ENCODE measurements around the gene CTTN. TPM values are rescaled to one million over a fixed set of nuclear protein-coding genes. Genes with fewer than 3 reads are reported as not detected.
A peak's percentile ranks its signal among the peaks of the same experiment; 100 is the strongest.
"Not testable (repeated sequence)": the region's sequence is repeated elsewhere in the genome, so short reads cannot be mapped to it uniquely, and the experiment has no call there.

CTTN gene
- total and polyA plus RNA-seq, 3 donors from 2014 or later = 136 to 377 (median 354) TPM

GRCh38 chr11:70405679-70406395, 7.5 kb downstream of the CTTN start:
- Histone ChIP-seq H3K9me3 (no peaks in the 10 kb centered on the region), H3K27ac (peak overlapping the region in 1 of 2 donors; percentile 19), H3K36me3 (ENCODE audit: low read depth, missing control alignments) (no peaks in the 10 kb centered on the region), H3K4me3 (no peak overlapping the region), H3K4me1 (peaks cover 15% of the 10 kb centered on the region), H3K27me3 (no peaks in the 10 kb centered on the region)
- no peak for TF ChIP-seq CTCF (IDR thresholded peaks at IDR 0.05)
- no peak for TF ChIP-seq POLR2A (IDR thresholded peaks at IDR 0.05)
- 85 to 94% methylated on average over 15 to 20 of the region's 20 CpGs for WGBS, 2 donors
- intact Hi-C loops (cut with DNase I; ENCODE audit: low total_unique reads) = no loop called here
- no peak for DNase-seq

- no peak for TF ChIP-seq CTCF (IDR thresholded peaks at IDR 0.05)
- TF ChIP-seq POLR2A (IDR thresholded peaks at IDR 0.05) = no peak
- peaks cover 9% of the 10 kb centered on the region for H3K4me1 ChIP-seq
- no peak overlapping the region for H3K27ac ChIP-seq
- WGBS, 2 donors = 77 to 94% methylated on average over 13 of the region's 13 CpGs
- no peaks in the 10 kb centered on the region for H3K27me3 ChIP-seq
- DNase-seq = no peak
- no peaks in the 10 kb centered on the region for H3K36me3 ChIP-seq (ENCODE audit: low read depth, missing control alignments)
- H3K9me3 ChIP-seq = no peaks in the 10 kb centered on the region
- intact Hi-C loops (cut with DNase I; ENCODE audit: low total_unique reads) = no loop called here
- no peak overlapping the region for H3K4me3 ChIP-seq
Observed at GRCh38 chr11:70407121-70407520, 8.8 kb downstream of the CTTN start.

- Histone ChIP-seq H3K27ac (no peak overlapping the region), H3K27me3 (no peaks in the 10 kb centered on the region), H3K4me3 (no peak overlapping the region), H3K9me3 (no peaks in the 10 kb centered on the region), H3K4me1 (peaks cover 5% of the 10 kb centered on the region), H3K36me3 (ENCODE audit: low read depth, missing control alignments) (no peaks in the 10 kb centered on the region)
- intact Hi-C loops (cut with DNase I; ENCODE audit: low total_unique reads) = no loop called here
- WGBS, 2 donors = 66 to 78% methylated on average over 6 of the region's 6 CpGs
- DNase-seq = no peak
- TF ChIP-seq POLR2A (IDR thresholded peaks at IDR 0.05) (no peak), CTCF (IDR thresholded peaks at IDR 0.05) (no peak)
Observed at GRCh38 chr11:70407814-70408213, 9.5 kb downstream of the CTTN start.

- intact Hi-C loops (cut with DNase I; ENCODE audit: low total_unique reads); H3K4me3 ChIP-seq; H3K27ac ChIP-seq; H3K9me3 ChIP-seq; DNase-seq; H3K4me1 ChIP-seq; H3K27me3 ChIP-seq; H3K36me3 ChIP-seq (ENCODE audit: low read depth, missing control alignments): not testable (repeated sequence)
- WGBS, 2 donors = 96 to 100% methylated on average over 4 of the region's 4 CpGs
Observed at GRCh38 chr11:70408326-70408725, 10.0 kb downstream of the CTTN start.

GRCh38 chr11:70409437-70409836, 11.1 kb downstream of the CTTN start:
- H3K36me3 ChIP-seq (ENCODE audit: low read depth, missing control alignments) = no peaks in the 10 kb centered on the region
- 60 to 76% methylated on average over 10 of the region's 10 CpGs for WGBS, 2 donors
- H3K27ac ChIP-seq = no peak overlapping the region
- no peaks in the 10 kb centered on the region for H3K9me3 ChIP-seq
- DNase-seq = no peak
- H3K4me1 ChIP-seq = peaks cover 12% of the 10 kb centered on the region
- TF ChIP-seq POLR2A (IDR thresholded peaks at IDR 0.05) (no peak), CTCF (IDR thresholded peaks at IDR 0.05) (no peak)
- intact Hi-C loops (cut with DNase I; ENCODE audit: low total_unique reads) = no loop called here
- no peak overlapping the region for H3K4me3 ChIP-seq
- no peaks in the 10 kb centered on the region for H3K27me3 ChIP-seq

Data from testis (tissue), 3 donors.